ENCODE data around the gene NCAM1. TPM values are rescaled to one million over a fixed set of nuclear protein-coding genes. Genes with fewer than 3 reads are reported as not detected.

NCAM1 gene
- total and polyA plus RNA-seq, 2 of the 13 experiments (the other 11 are each of a cell fraction or from before 2014, with no cell fraction given) = 0.05 TPM; not detected in 1

- no peak for TF ChIP-seq PRDM15 (CRISPR knock-in tag; IDR thresholded peaks at IDR 0.05)
Measured at GRCh38 chr11:113073290-113073953, 112.2 kb downstream of the NCAM1 start (continued).

GRCh38 chr11:113075586-113076095, 114.4 kb downstream of the NCAM1 start:
- BruUV-seq (replicated peaks) = no TSS peak
- no peaks in the 10 kb centered on the region for H3K4me1 ChIP-seq (ENCODE audit: insufficient read depth, low read length)
- in situ Hi-C loops (cut with HindIII; ENCODE audit: extremely low pct_ligation_motif_present, low pct_unique_long_range_greater_than_20kb) (no loop called here), intact Hi-C loops (cut with micrococcal nuclease; ENCODE audit: unreplicated experiment) (no loop called here)
- no peak for FAIRE-seq
- no peak overlapping the region for H3K4me2 ChIP-seq (ENCODE audit: low read depth, low read length)
- H3K9ac ChIP-seq (ENCODE audit: insufficient read depth, low read depth, low read length) = no peak overlapping the region
- H3K9me3 ChIP-seq (ENCODE audit: low read length) = no peaks in the 10 kb centered on the region
- no peaks in the 10 kb centered on the region for H3K36me3 ChIP-seq (replicated peaks in 1 of 2; ENCODE audit: control insufficient read depth in 1 of 2, insufficient read depth in 2 of 2, low read length in 2 of 2)
- H3K4me3 ChIP-seq (replicated peaks in 1 of 3; ENCODE audit: insufficient read depth in 1 of 3, low read depth in 2 of 3, low read length in 3 of 3) = no peak overlapping the region
- DNase-seq (ENCODE audit: low spot score) = no peak
- no peak for TF ChIP-seq NBN (conservative IDR thresholded peaks at IDR 0.05)
- TF ChIP-seq RORA (CRISPR knock-in tag; IDR thresholded peaks at IDR 0.05) = no peak
- TF ChIP-seq ZNF792 (CRISPR knock-in tag; IDR thresholded peaks at IDR 0.05) = no peak
- TF ChIP-seq ZBTB46 (CRISPR knock-in tag; IDR thresholded peaks at IDR 0.05; ENCODE audit: borderline replicate concordance) = no peak
- H3K79me2 ChIP-seq (ENCODE audit: insufficient read depth, low read length) = no peaks in the 10 kb centered on the region
- no peak overlapping the region for H3K27ac ChIP-seq (ENCODE audit: extremely low read length, insufficient read depth, low read length)
- CTCF ChIA-PET (ENCODE audit: low intra/inter-chr PET ratio, low total read pairs) = no interaction called here
- POLR2A ChIA-PET = no interaction called here
- ATAC-seq = no peak
- 0% methylated on average over 1 of the region's 1 CpG for WGBS (ENCODE audit: low lambda C conversion rate)
- H2AFZ ChIP-seq (ENCODE audit: low read length) = no peak overlapping the region
- no peaks in the 10 kb centered on the region; a peak in 1 of 5 replicates for H3K27me3 ChIP-seq (ENCODE audit: control insufficient read depth in 1 of 2, insufficient read depth in 2 of 2, low read length in 2 of 2)
- H4K20me1 ChIP-seq (ENCODE audit: insufficient read depth, low read length) = no peaks in the 10 kb centered on the region
